Activated CD4-positive, alpha-beta T cell treated with anti-CD3 and anti-CD28 coated beads, Interleukin-2, Interleukin-4, amounts not matched to agents 100 ng/mL and 50 ng/mL, durations not matched to agents 16 hours and 8 hours (primary cell): ENCODE data around the gene GMDS.

Experiments used
- DNase-seq: peaks from one replicate; pipeline ENCODE4 v3.0.0-alpha.2; 2020; ENCODE audit warnings: low spot score

GMDS gene

DNA sequence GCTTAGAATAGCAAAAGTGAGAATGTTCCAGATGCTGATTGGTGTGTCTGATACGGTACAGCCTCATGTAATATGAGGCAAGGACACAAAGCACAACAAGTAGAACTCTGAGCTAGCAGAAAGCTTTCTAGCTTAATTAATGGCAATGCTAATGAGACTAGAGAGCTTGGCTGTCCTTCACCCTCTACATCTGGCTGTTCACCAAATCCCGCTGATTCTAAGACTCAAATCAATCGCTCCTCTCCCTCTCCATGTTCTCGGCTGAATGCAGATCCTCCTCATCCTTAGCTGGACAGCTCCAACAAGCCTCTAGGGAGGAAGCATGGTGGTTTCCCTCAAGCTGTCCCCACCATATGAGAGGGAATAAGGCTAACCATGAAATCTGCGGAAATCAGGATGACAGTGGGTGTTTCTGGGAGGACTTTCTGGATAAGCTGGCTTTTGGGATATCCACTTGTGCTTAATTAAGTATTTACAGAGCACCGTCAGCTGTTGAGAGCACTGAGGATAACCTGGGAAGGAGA is 506.8 kb downstream of the GMDS start:
- no peak for DNase-seq

DNA sequence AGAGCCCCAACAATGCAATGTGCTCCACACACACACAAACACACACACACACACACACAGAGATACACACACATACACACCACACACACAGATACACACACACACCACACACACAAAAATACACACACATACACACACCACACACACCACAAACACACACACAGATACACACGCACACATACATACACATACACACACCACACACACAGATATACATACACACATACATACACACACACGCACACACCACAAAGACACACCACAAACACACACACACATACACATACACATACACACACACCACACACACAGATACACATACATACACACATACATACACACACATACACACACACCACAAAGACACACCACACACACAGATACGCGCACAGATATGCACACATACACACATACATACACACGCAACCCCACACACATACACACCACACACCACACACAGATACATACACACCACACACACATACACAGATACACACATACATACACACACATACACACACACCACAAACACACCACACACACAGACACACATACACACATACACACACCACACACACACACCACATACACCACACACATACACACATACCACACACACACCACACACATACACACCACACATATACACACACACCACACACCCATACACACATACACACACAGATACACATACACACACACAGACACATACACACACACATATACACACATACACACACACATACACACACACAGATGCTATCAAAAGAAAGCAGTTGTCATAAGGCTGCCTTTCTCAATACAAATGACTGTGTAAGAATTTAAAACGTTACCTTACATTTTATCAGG is 507.7 kb downstream of the GMDS start:
- no peak for DNase-seq

DNA sequence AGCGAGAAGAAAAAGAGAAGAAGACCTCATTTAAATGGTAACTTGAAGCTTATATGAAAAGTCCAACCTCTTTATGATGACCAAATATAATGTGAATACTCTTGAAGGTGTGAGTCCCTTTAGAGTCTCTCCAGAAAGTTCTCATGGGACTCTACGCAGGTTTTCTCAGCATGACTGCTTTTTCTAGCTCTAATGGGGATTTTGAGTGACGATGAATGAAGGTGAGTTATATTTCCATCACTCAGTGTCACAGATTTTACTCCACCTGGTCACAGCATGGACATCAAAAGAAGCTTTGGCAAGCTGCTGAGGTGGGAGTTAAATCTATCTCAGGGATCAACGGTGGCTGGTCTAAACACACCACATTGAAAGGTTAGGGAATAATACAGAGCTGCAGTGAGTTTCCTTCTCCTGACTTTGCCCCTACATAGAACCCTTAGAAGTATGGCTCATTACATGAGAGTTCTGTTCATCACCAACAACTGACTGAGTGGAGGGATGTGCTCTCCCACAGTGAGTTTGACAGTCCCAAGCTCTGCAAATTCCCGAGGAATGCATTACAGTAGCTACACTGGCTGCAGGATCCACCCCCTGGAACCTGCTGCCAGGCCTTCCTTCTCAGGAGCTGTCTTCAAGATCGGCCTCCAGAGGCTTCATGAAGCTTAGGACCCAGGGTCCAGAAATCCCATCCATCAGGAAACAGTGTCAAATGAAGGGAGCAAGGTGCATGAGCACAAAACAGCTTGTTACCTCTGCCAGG is 508.9 kb downstream of the GMDS start:
- DNase-seq, result no peak

- DNase-seq, result no peak
These were observed 510.1 kb downstream of the GMDS start for GRCh38 chr6:1735239-1735803.

DNA sequence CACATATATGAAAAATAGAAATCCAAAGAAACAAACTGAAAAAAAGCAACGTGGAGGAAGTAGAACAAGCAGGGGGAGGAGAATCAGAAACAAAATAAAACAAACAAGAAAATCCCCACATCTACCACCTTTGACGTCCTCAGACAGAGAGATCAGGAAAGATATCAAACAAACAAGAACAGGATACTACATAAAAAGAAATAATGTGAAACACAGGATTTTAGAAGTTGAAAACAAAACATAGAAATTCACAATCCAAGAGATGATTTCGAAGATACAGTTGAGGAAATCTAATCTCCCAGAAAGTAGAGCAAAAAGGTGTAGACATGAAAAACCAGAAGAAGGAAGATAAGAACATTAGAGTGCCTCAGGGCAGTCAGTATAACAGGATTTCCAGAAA is 514.5 kb downstream of the GMDS start:
- no peak for DNase-seq

- no peak for DNase-seq
These were observed 515.7 kb downstream of the GMDS start for GRCh38 chr6:1729750-1730140.

- no peak for DNase-seq
These were observed 516.2 kb downstream of the GMDS start for GRCh38 chr6:1729133-1729749.

GRCh38 chr6:1726341-1726768 is 519.0 kb downstream of the GMDS start:
- DNase-seq, result no peak

DNA sequence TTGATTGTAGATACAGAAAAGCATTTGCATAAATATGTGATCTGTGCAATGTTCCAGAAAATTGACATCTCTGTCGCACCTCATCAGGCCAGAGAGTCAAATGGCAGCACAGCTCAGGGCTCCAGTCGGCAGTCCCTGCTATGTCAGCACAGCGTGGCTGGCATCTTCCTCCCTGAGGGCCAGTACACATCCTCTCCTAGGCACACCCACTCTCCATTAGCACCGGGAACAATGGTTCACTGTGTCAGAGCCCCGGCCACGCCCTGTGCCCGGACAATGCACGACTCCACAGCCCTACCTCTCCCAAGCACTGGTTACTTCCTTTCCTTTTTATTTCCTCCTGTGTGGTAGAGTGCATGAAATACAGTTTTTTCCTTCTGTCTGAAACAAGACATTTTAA is 520.8 kb downstream of the GMDS start:
- no peak for DNase-seq

DNA sequence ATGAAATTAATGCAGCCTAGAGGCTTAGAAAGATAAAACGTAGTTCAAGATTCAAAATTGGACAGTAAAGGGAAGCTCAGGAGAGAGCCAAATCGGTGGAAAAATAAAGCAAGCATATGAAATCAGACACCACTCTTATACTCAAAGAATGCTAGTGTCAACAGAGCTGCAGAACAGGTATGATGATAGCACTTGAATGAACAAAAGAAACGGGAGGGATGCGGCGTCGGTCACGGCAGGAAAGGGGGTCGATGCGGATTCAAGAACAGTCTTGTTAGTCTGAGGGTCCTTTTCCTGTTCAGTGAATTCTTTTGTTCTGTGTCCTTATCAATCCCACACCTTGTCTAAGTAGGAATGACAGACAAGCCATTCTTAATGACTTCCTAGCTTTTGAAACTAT is 521.3 kb downstream of the GMDS start:
- DNase-seq, result no peak

DNA sequence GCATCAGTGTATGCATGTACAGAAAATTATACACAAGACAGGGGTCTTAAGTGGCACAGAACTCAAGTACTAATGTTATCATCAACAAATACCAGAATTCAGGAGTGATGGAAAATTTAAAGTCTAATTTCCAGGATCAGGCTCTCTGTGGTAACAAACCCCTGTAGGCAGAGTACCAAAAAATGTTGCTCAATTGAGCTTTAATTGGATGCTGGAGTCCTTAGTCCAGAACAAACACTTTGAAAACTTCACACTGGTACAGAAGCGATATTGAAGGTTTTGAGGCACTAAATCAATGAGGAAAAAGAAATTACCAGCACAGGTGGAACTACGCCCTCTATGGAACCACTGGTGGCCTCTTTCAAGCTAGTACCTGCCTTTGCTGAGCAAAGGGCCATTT is 522.6 kb downstream of the GMDS start:
- DNase-seq, result no peak

DNA sequence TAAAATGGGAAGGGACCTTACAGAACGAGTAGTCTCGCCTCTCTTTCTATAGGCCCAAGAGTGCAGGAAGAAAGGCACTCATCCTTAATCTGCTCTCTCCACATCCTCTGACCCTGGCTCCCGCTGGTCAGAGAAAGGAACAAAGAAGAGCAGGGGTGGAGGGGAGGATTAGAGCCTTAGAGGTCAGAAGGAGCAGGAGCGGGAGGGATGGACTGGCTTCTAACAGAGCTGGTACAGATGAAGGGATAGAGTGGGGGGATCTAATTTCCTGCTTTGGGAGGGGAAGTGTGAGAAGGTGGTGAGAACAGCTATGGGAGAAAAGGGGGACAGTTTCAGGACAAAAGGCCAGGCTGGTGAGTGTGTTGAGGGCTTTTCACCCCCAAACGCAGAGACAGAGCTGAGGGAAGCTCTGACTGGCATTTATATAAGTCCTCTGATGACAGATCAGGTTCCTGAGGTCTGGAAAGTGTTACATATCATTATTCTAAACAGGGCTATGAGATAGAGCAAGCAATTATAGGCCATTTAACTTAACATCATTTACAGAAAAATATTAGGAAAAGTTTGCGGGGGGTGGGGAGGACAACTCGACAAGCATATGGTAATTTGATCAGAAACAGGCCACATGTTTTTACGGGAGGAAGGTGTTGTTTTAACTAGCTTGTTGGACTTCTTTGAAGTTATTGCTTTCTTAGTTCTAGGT is 524.6 kb downstream of the GMDS start:
- DNase-seq, result no peak

DNA sequence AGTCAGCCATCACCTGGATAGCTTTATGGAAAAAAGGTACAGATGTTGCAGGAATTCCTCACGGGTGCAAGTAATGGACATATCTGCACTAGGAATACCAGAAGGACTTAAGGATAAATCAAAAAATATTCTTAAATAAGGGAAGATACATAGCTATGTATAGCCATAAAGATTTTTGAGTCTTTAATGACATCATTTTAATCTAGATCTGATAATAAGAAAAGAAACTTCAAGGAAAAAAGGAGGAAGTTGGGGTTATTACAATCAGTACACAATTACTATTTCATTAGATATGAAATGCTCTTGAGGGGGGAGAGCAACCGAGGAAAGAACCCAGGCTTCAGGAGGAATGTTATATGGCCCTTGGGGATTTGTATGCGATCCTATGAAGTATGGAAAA is 525.5 kb downstream of the GMDS start:
- DNase-seq, result no peak

GRCh38 chr6:1716868-1717267 is 528.5 kb downstream of the GMDS start:
- DNase-seq, result no peak

GRCh38 chr6:1716396-1716795 is 529.0 kb downstream of the GMDS start:
- no peak for DNase-seq

DNA sequence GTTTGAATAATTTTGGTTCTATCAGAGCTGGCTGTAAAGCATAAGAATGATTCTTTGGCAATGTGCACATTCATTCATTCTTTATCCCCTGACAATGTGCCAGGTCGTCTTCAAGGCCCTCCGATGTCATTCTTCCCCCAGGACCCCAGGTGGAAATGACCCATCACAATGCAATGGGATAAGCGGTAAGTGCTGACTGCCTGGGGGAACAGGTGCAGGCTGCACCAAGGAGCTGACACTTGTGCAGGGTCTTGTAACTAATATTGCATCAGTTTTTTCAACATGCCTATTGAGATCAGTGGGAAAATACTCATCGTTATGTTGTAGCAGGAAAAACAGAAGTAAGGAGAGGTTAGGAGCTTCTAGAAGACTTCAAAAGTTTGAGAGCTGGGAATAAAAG is 530.1 kb downstream of the GMDS start:
- DNase-seq, result no peak

GRCh38 chr6:1714654-1715053 is 530.8 kb downstream of the GMDS start:
- DNase-seq, result no peak

DNA sequence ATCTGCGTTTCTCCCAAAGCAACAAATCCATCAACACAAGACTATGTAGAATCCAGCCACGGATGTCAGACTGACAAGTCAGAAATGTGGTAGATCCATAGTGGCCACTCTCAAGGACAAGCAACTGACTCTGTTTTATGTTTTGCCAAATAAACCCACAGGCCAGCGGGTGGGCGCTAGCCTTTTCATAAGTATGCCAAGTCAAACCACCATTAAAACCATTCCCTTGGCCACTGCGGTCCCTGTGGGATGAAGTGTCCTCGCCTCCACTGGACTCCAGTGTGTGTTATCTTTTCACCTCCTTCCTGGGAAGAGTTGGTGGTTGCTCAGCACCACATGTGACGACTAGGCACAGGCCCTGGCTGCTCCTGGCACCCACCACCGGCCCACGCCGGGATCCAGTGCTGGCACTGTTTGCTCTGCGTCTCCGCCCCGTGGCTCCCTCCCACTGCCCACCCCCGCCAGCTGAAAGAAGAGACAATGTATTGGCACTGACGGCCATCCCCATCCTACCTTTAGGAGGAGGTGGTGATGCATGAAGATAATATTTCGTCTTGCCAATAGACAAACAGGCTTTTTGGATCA is 532.3 kb downstream of the GMDS start:
- DNase-seq, result no peak

DNA sequence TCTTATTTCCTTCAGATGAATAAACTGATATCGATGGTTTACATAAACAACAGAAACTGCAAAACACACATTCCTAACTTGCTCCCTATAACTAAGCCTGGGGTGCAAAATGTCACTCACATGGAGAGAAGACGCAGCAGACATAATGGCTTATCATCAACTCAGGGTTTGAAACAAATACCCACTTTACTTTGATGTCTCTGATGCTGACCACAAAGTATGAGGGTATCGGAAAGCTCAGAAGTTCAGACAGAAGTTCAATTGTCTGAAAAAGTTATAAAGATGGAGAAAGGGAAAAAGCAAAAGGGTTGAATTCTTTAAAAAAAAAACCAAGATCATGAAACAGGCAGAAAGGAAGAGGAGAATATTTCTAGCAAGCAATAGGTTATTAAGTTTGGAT is 533.0 kb downstream of the GMDS start:
- no peak for DNase-seq

GRCh38 chr6:1711136-1711535 is 534.3 kb downstream of the GMDS start:
- no peak for DNase-seq

- DNase-seq, result no peak
These were observed 536.2 kb downstream of the GMDS start for GRCh38 chr6:1709234-1709641.
